GM12872 (cell line): Measurements from ENCODE around the gene KLHL1.

ENCODE experiments used
- CTCF ChIP-seq: IDR thresholded peaks from 3 replicates; pipeline ENCODE4 v1.5.1; 2011; ENCODE audit warnings: low read depth, mild to moderate bottlenecking, low read length, moderate library complexity; ENCODE audit not compliant: insufficient read depth

The KLHL1 gene

DNA sequence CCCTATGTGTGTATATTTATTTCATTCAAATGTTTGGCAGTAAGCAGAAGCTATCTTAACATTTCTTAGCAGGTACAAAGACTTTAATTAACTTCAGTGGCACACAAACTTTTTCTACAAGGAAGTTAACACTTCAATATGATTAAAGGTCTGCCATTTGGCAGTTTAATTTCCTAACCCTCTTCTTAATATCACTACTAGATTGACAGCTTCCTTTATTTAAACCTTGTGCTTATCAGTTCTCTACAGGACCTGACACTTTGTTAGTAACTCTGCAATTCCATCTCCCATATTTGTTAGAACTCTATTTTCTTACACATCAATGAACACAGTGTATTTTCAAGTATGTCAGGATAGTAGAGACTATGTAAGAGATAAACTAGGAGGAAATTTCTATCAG, 153.0 kb downstream of the KLHL1 start:
- no peak for TF ChIP-seq CTCF

DNA sequence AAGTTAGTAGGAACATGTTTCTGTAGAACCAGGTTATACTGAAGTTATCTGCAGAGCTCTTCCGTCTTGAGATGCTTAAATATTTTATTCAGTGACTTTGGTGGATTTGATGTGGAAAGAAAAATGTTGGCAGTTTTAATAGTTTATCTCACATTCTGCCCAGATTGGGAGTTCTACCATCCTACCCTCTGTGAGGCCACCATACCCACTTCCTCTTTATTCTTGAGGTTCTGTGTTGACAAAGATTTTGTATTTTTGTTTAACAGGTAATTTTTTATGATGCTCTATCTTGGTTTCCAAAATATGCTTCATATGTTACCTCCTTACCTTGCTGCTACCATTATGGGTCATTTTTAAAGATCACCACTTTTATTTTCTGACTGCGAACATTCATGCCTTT, 156.8 kb downstream of the KLHL1 start:
- TF ChIP-seq CTCF = no peak

GRCh38 chr13:69950160-69950559, 158.1 kb downstream of the KLHL1 start:
- no peak for TF ChIP-seq CTCF

DNA sequence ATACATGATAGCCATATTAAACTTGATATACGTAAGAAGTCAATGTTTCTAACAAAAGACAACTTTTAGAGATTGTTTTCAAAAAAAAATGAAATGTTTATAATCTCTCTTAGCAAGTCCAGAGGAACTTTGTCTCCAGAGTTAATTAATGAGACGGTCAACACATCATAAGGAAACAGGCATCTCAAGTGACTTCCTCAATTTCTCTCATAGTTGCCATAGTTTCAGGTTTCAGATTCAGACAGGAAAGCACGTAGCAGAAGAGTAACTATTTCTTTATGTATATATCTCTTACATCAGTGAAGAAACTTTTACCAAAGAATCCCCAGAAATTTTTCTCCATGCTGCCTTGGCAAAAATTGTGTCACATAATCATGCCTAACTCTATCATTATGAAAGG, 160.2 kb downstream of the KLHL1 start:
- no peak for TF ChIP-seq CTCF

GRCh38 chr13:69947582-69947981, 160.7 kb downstream of the KLHL1 start:
- no peak for TF ChIP-seq CTCF

DNA sequence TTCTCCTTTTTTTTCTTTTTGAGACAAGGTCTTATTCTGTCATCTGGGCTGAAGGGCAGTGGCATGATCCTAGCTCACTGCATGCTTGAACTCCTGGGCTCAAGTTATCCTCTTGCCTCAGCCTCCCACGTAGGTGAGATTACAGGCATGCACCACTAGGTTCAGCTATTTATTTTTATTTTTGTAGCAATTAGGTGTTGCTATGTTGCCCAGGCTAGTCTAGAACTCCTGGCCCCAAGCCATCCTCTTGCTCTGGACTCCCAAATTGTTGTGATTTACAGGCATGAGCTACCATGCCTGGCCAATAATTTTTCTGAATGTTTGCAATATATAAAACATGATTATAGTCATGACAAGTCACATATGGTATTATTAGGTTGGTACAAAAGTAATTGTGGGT, 161.7 kb downstream of the KLHL1 start:
- TF ChIP-seq CTCF = no peak

DNA sequence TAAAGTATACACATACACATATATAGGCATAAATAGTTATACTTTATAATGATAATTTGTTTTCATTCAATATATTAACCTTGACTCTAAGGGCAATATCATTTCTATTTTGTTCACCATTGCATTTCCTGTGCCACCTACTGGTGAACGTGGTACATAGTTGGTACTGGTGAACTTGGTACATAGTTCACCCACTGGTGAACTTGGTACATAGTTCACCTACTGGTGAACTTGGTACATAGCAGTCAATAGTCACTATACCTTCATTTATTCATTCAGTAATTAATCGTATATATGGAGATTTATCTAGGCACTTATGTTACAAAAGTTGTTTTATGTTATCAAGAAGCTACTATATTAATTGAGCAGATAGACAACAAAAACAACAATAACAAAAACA, 173.2 kb downstream of the KLHL1 start:
- peak; percentile 56 for TF ChIP-seq CTCF

DNA sequence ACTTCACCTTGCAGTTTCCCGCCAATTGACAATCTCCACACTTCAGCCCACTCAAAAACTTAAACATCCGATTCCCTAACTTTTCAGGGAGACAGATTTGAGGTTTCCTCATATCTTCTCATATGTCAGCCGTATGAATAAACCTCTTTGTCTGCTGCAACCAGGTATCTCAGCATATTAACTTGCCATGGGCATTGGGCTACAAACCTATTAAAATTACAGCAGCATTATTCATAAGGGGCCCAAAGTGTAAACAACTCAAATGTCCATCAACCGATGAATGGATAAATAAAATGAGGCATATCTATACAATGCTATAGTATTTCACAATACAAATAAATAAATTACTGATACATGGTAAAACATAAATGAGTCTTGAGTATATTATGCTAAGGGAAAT, 180.0 kb downstream of the KLHL1 start:
- no peak for TF ChIP-seq CTCF
